Anterior cingulate cortex (tissue), 58 donors: ENCODE results near the gene INAFM1.
A peak's percentile ranks its signal among the peaks of the same experiment; 100 is the strongest.
"Not testable (repeated sequence)": the region's sequence is repeated elsewhere in the genome, so short reads cannot be mapped to it uniquely, and the experiment has no call there.

Experiments used
- DNase-seq, 58 donors: peaks; one replicate each; lab custom pipeline; 2025; lab: John Stamatoyannopoulos, UW

INAFM1 gene

DNA sequence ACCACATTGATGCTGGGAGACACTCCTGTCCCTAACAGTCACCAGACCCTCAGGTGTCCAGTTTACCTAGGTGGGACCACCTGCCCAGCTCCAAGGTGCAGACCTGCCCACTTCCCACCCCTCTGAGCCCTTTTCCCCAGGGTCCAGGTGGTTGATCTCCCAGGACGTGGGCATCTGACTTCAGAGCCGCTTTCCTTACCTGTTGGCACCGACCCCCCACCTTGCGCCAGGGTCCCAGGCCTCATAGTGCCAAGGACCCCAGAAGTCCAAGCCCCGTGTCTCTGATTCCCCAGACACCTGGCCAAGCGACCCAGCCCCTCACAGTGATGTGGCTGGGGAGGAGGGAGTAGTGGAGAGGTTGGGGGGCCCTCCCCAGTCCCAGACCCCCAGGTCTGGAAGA is 34.1 kb upstream of the INAFM1 start:
- no peak for DNase-seq

DNA sequence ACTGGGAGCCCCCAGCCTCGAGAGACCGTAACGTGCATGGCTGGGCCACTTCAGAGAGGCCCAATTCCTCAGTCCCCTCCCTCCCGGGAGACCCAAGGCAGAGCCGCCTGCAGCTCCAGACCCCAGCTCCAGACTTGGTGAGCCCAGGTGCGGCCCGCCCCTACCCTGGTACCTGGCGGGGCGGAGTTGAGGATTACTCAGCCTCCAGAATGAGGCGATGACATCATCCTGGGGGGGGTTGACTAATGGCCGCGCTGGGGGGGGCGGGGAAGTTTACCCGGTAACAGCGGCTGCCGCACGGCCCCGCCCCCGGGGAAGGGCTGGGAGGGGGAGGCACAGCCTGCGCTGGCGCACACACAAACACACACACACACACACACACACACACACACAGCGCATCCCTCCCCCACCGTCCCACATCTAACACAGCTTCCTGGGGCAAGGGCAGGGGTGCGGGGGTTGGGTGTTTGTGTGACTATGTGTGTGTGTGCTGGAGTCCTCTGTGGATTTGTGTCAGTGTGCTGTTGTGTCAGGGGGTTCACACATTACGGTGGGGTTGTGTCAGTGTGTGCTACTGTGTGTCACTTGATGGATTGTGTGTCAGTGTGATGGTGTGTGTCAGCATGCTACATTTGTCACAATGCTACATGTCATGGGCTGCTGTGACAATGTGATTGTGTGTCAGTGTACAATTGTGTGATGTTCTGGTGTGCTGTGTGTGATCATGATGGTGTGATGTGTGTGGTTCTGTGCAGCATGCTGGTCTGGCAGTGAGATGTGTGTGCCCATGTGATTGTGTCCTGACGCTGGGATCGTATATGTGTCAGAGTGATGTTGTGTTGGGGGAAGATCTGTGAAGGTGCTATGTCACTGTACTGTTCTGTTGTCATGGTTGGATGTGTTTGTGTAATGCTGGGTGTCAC is 33.4 kb upstream of the INAFM1 start:
- DNase-seq, result peak in 51 of 58 donors; percentile 6 to 82 (median 44)

DNA sequence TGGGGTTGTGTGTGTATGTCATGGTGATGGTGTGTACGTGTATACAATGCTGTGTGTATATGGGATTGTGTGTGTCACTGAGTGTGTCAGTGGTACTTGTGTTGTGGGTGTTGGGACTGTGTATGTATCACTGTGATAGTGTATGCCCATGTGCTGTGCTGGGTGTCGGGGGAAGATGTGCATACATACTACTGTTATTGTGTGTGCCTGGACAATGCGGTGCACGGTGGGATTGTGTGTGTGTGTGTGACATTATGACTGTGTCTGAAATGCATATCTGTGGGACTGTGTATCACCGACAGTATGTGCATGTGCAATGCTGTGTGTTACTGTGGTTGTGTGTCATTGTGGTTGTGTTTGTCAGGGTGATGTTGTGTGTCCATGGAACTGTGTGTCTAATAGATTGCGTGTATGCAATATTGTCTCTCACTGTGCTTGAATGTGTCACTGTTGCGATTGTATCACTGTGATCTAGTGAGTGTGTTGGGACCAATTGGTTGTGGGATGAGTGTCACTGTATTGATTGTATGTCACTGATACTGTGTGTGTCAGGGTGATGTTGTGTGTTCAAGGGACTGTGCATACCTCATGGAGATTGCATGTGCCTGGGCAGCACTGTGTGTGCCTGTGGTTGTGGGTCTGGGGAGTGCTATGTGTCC is 32.6 kb upstream of the INAFM1 start:
- no peak for DNase-seq

DNA sequence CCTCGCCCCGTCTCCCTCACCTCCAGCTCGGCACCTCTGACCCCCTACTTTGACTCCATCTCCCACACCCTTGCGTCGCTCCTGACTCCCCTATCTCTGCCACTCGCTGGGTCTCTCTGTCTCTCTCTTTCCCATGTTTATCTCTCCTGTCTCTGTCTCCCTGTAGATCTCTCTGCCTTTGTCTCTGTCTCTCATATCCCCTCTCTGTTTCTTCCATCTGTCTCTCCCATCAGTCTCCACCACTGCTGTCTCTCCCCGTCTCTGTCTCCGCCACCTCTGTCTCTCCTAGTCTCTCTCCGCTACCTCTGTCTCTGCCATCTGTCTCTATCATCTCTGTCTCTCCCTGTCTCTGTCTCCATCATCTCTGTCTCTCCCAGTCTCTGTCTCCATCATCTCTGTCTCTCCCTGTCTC is 31.3 kb upstream of the INAFM1 start:
- no peak for DNase-seq

DNA sequence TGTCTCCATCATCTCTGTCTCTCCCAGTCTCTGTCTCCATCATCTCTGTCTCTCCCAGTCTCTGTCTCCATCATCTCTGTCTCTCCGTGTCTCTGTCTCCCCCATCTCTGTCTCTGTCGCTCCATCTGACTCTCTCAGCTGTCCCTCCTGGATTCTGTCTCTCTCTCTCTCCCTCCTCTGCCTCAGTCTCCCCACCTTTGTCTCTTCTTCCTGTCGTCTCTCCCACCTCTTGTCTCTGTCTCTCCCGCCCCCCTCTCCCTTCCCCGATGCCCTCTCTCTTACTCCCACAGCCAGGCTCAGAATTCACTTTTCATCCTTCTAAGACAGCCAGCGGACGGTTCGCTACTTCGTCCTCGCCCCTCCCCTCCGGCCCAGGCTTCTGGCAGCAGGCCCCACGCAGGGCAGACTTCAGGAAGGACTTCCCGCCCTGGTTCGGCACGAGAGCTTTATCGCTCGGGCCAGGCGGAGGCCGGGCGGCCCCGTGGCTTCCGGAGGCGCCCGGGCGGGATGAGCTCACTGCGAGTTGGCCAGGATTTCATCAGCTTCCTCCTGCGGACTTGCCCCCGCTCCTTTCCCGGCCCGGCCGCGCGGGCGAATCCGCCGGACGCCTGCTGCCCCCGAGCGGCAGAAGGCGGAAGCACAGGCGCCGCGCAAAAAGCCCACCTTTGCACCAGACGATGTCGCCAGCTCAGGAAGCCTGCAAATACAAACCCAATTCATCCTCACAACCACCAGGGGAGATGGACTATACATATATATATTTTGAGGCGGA is 30.7 kb upstream of the INAFM1 start:
- DNase-seq, result peak in 57 of 58 donors; percentile 28 to 89 (median 73)

DNA sequence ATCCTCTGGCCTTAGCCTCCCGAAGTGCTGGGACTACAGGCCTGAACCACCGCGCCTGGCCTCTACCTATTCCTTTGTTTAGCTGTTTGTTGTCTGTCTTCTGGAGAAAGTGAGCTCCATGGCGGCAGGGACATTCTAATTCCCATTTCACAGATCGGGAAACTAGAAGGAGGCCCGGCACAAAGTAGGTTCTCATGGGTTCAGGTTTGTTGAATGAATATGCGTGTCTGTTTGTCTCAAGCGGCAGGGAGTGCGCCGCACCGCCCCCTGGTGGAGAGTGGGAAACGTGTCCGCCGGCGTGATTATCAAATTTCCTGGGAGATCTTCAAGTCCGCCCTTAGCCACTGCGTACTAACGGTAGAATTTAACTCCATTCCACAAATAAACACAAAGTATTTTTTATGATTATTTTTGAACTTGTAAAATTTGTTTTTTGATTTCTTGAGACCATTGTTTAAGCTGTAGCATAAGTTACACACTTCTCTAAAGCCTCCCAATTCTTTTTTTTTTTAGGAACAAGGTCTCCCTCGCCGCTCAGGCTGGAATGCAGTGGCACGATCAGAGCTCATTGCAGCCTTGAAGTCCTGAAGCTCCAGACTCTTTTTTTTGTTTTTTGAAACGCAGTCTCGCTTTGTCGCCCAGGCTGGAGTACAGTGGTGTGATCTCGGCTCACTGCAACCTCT is 27.2 kb upstream of the INAFM1 start:
- peak in 54 of 58 donors; percentile 10 to 84 (median 38) for DNase-seq

DNA sequence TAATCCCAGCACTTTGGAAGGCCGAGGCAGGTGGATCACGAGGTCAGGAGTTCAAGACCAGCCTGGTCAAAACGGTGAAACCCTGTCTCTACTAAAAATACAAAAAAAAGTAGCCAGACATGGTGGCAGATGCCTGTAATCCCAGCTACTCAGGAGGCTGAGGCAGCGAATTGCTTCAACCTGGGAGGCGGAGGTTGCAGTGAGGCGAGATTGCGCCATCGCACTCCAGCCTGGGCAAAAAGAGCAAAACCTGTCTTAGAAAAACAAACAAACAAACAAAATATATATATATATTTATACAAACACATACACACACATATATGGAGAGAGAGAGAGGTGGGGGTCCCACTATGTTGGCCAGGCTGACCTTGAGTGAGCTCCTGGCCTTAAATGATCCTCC is 21.7 kb upstream of the INAFM1 start:
- DNase-seq, result not testable (repeated sequence)

DNA sequence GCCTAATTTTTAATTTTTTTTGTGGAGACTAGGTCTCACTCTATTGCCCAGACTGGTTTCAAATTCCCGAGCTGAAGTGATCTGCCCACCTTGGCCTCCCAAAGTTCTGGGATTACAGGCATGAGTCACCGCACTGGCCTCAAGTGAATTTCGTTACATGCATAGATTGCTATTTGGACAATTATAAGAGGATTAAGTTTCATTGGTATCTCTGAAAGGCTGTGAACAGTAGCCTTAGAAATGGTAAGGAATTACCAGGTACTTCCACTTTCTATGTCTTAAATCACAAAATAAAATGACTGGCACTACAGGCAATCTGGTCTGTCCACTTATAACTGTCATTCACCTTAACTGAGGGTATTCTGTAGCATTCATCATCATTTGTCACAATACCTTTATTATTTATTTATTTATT is 21.2 kb upstream of the INAFM1 start:
- DNase-seq, result no peak

DNA sequence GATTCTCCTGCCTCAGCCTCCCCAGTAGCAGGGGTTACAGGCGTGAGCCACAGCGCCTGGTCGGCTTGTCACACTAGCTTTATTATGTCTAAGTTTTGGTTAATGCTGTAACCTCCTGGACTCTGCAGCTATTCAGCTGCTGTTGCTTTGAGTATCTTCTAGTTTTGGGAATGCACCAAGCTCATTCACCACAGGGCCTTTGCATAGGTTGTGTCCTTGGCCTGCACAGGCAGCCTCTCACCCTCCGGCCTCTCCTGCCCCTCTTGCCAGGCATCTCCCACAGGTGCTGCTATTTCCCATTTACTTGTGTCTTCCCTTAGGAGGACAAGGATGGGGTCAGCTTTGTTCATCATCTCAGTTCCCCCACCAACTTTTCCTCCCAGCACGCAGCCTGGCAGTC is 20.7 kb upstream of the INAFM1 start:
- no peak for DNase-seq

DNA sequence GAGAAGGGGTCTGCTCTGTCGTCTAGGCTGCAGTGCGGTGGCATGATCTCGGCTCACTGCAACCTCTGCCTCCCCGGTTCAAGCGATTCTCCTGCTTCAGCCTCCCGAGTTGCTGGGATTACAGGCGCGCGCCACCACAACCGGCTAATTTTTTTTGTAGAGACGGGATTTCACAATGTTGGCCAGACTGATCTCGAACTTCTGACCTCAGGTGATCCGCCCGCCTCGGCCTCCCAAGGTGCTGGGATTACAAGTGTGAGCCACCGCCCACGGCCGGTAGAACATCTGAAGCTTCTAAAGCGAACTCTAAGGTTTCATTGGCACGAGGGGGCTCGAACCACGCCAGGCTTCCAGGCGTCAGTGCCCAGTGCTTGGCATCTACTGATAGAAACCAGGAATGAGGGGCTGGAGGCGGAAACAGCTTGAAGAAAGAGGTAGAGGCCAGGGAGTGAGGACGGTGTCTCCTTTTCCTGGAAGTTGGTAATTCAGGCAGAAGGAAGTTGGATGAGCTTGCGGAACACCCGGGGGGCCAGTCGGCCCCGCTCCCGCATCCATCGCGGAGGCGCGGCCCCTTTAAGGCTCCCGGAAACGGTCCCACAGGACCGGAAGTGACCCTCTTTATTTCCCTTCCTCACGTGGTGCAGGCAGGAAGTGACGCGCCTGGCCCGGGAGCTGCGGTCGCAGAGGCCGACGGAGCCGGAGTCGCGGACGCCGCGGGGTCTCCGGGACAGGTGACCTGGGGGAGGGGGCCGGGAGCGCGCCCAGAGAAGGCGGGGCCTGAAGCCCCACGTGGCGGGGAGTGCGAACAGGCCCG is 18.6 kb upstream of the INAFM1 start, which contains the start of gene CCDC9:
Gene CCDC9 (plus strand): TSS at position 647 of the 814 bp plus-strand sequence. CDS start 1,876 bp downstream, outside the sequence.
- peak in 56 of 58 donors; percentile 89 to 100 (median 98) for DNase-seq

DNA sequence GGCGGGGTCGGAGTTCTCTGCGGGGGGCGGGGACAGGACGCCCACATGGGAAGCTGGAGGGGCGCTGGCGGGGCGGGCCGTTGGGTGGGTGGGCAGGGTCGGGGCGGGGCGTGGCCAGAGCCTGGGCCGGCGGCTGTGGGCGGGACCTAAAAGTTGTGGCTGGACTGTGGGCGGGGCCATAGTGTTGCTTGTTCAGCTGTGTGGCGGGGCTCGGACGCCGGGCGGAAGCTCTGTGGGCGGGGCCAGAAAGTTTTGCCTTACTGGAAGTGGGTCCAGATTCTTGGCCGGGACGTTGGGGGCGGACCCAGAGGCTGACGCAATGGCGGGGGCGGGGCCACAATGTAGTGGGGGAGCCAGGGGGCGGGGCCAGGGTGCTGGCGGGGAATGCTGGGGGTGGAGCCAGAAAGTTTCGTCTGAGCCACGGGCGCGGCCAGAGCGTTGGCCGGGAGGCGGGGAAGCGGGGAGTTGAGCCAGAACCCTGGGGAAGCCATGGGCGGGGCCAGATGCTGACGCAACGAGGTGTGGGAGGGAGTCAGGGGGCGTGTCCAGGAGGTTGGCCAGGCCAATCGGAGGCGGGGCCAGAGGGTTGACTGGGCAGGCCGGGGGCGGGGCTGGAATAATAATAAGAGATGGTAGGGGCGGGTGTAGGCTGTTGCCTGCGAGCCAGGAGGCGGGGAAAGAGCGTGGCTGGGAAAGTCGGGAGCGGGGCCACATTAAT is 17.8 kb upstream of the INAFM1 start:
- peak; percentile 91 to 100 (median 100) for DNase-seq

DNA sequence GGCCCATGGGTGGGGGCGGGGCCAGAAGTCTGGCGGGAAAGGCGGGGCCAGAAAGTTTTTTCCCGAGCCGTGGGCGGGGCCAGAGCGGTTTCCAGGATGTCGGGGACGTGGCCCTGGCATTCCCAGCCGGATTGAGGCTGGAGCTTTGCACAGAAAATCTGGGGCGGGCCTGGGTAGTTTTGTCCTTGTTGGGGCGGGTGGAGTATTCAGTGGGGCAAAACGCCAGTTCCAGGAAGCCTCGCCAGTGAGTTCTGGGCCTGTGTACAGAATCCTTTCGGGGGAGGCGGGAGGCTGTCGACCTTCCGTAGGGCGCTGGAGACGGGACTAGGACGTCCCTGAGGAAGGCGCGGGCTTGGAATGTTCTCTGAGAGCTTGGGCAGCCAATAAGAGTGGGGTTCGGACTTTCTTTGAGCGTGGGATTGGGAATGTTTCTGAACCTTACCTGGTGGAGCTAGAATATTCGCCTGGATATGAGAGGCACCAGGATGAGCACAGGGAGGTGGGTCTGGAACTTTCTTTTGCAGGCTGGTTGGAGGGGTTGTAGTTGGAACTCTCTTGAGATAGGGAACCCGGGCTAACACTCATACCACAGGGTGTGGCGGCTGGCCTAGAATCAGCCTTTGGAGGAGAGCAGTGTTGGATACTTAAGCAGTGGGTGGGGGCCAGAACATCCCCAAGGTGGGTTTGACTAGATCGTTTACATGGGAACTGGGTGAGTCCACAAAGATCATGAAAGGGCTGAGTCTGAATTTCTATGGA is 17.1 kb upstream of the INAFM1 start:
- DNase-seq, result peak in 1 of 58 donors; percentile 94

DNA sequence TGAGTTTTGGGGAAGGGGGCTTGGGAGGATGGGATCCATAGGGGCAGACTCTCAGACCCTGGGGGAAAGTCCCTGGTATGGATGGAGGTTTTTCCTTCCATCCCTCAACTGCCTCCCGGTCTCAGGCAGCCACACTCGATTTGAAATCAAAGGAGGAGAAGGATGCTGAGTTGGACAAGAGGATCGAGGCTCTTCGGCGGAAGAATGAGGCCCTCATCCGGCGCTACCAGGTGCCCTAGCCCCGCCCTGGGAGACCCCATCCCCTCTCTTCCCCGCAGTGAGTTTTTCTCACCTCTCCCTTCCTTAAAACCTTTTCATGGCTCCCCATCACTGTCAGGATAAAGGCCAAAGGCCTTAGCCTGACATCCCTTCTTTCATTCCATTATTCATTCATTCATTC is 16.3 kb upstream of the INAFM1 start:
- DNase-seq, result no peak

DNA sequence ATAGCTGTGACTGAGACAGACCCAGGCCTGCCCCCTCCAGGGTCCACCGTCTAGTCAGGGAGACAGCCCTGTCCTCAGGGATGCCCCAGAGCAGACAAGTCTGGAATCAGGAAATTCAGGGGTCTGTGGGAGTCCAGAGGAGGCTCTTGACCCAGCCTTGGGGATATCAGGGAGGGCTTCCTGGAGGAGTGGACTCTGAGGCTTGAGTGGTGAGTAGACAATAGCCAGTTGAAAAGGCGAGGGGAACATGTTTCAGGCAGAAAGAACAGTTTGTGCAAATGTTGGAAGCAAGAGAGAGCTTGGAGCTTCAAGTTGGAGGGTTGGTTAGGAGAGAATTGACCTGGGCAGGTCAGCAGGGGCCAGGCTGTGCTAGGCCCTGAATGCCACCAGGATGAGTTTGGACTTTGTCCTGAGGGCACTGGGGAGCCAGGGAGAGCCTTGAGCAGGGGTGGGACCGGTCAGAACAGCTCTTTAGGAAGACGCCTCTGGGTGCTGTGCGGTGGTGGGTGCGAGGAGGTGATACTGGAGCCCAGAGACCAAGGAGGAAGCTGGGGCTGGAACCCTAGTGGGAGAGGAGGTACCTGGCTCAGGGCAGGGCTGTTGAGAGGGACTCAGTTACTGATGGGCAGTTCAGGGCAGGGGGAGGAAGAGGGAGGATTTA is 15.7 kb upstream of the INAFM1 start:
- no peak for DNase-seq

DNA sequence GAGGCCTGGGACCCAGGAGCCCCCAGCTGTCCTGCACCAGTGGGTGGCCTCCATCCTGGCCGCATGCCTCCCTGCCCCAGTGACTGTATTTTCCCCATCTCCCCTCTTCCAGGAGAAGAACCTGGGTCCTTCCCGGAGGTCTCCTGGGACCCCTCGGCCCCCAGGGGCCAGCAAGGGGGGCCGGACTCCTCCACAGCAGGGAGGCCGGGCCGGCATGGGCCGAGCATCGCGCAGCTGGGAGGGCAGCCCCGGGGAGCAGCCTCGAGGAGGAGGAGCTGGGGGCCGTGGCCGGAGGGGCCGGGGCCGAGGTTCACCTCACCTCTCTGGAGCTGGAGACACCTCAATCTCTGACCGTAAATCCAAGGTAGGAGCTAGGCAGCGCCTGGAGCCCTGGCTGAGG is 14.2 kb upstream of the INAFM1 start:
- DNase-seq, result no peak

DNA sequence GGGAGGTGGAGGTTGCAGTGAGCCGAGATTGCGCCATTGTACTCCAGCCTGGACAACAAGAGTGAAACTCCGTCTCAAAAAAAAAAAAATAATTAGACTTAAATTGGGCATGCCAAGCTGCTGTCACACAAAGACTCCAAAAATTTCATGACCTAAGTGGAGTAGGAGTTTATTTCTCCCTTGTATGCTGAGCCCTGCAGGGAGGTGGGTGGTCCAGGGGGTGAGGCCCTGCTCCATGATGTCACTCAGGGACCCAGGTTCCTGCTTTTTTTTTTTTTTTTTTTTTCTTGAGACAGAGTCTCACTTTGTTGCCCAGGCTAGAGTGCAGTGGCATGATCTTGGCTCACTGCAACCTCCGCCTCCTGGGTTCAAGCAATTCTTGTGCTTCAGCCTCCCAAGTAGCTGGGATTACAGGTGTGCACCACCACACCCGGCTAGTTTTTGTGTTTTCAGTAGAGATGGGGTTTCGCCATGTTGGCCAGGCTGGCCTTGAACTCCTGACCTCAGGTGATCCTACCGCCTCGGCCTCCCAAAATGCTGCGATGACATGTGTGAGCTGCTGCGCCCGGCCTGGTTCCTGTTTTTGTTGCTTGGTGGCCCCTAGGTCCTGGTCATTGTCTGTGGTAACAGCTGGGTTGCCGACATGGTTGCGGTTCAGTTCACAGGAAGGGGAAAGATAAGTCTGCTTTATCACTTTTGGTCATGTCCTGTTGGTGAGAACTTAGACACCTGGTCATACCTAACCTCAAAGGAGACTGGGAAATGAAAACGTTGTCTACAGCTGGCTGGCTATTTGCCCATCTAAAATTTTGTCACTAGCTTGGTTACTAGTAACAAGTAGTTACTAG is 12.5 kb upstream of the INAFM1 start:
- DNase-seq, result not testable (repeated sequence)
